Measurements from ENCODE around the gene RNF141.

Gene RNF141

DNA sequence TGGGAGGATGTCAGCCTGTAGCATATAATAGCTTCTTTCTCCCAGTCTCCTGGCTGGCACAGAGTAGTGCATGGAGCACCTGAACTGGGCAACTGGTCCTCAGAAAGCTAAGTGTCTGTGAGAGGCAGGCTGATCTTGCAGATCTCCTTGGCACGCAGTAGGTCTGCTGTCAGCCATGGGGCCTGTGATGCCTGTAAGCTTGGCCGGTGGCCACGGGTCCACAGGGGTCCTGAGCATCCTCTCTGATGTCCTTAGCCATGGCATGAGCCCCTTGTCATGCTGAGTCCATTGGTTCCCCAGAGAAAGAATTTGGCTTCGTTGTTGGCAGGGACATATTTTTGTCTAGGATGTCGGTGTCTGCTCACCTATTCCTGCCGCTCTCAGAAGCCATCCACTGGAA is 61.0 kb downstream of the RNF141 start:
- no peak for TF ChIP-seq CTCF (IDR thresholded peaks at IDR 0.05; ENCODE audit: insufficient read depth, low read depth, low read length, missing control alignments)
- DNase-seq (ENCODE audit: low read depth): no peak
- no peak overlapping the region for H3K4me3 ChIP-seq (ENCODE audit: low read length)

GRCh38 chr11:10478574-10479550 is 62.1 kb downstream of the RNF141 start:
- no peak overlapping the region for H3K4me3 ChIP-seq (ENCODE audit: low read length)
- TF ChIP-seq CTCF (IDR thresholded peaks at IDR 0.05; ENCODE audit: insufficient read depth, low read depth, low read length, missing control alignments): no peak
- DNase-seq (ENCODE audit: low read depth): no peak

DNA sequence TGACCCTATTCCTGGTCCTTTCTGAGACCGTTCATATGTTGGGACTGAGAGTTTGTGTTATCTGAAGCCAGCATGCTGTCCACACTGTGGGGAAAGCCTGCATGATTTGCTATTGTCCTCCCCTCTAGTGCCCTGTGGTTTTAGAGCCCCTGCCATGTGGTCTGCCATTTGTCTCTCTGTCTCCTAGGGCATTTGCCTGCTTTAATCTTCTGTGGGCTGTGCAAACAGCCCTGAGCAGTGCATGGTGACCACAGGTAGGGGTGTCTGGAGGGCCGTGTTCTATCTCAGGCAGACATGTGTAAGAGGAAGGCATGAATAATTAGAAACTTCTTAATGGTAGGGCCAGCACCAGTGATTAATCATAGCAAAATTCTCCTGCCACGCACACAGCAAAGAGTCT is 62.9 kb downstream of the RNF141 start:
- TF ChIP-seq CTCF (IDR thresholded peaks at IDR 0.05; ENCODE audit: insufficient read depth, low read depth, low read length, missing control alignments): no peak
- H3K4me3 ChIP-seq (ENCODE audit: low read length): no peak overlapping the region
- DNase-seq (ENCODE audit: low read depth): no peak

GRCh38 chr11:10477690-10478046 is 63.3 kb downstream of the RNF141 start:
- DNase-seq (ENCODE audit: low read depth): no peak

DNA sequence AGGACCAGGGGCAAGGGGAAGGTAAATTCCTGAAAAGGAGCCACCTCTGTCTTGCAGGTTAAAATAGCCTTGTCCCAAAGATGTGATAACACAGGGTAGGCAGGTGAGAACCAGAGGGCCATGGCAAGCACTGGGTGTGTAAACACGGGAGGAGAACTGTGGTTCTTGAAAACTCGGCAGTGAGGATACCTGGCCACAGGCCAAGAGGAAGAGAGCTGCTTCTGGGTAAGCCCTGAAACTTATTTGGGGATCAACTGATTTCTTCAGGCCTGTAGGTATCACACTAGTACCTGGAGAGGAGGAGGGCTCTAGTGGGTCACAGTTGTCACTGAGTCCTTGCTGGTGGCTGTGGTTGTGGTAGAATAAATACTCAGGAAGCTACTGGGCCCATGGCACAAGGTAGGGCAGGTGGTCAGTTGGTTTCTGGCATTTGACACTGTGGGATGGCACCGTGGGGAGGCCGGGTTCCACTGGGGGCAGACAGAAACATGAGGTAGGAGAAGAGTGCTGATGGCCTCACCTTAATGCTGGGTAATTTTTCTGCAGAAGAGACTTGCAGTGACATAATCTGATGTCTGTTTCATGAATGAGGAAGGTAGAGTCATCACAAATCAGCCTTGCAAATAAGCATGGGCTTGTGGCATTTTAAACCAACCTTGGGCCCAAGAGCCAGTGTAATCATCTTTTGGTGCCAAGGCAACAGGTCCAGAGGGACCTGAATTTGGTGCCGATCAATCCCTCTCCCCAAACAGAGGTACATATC is 63.9 kb downstream of the RNF141 start:
- H3K4me3 ChIP-seq (ENCODE audit: low read length): no peak overlapping the region
- TF ChIP-seq CTCF (IDR thresholded peaks at IDR 0.05; ENCODE audit: insufficient read depth, low read depth, low read length, missing control alignments): no peak
- no peak for DNase-seq (ENCODE audit: low read depth)

More at GRCh38 chr11:10477690-10478046, 63.3 kb downstream of the RNF141 start:
- no peak for TF ChIP-seq CTCF (IDR thresholded peaks at IDR 0.05; ENCODE audit: insufficient read depth, low read depth, low read length, missing control alignments)
- H3K4me3 ChIP-seq (ENCODE audit: low read length): no peak overlapping the region

DNA sequence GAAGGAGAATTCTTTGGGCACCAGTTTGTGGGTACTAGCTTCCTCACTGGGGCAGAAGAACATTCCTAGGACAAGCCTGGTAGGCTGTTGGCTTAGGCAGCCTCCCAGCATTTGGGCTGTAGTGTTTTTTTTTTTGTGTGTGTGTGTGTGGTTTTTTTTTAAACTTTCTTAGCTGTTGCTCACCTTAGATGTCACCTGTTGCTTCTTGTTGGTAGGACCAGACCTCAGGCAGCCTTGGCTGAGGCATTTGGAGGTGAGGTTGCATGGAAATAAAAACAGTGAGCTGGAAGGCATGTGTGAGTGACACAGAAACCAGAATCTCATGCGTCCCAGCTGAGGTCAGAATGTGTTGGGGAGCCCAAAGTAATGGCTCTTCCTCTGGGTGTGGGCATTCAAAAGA is 64.6 kb downstream of the RNF141 start:
- DNase-seq (ENCODE audit: low read depth): peak; percentile 31
- H3K4me3 ChIP-seq (ENCODE audit: low read length): no peak overlapping the region
- no peak for TF ChIP-seq CTCF (IDR thresholded peaks at IDR 0.05; ENCODE audit: insufficient read depth, low read depth, low read length, missing control alignments)
